Measurements from ENCODE around the gene CGNL1. TPM values are rescaled to one million over a fixed set of nuclear protein-coding genes. Genes with fewer than 3 reads are reported as not detected.
A peak's percentile ranks its signal among the peaks of the same experiment; 100 is the strongest.

Gene CGNL1
- polyA plus RNA-seq, 2 donors, result 6.7 to 16.8 TPM

DNA sequence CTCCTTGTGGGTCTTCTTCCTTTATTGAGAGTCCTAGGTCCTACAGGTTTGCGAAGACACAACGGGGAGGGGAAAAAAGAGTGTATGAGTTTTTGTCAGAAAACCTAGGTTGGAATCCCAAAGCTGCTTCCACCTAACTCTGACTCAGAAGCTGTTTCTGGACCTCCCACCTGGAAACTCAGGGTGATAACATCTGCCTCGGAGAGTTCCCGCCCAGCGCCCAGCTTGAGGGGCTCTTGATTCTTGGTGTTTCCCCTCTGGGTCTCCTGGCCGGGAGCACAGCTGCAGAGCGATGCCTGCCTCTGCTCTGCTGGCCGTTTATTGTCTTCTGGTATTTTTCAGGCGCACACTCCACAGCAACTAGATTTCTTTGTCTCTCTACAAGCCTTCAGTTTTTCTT lies 162.5 kb downstream of the CGNL1 start:
- H3K27me3 ChIP-seq (ENCODE audit: control insufficient read depth in 1 of 2, insufficient read depth in 2 of 2, low read length in 2 of 2), result no peaks in the 10 kb centered on the region
- no peak overlapping the region for H3K27ac ChIP-seq (ENCODE audit: low read depth in 2 of 2, low read length in 1 of 2)
- peaks cover 0 to 2% of the 10 kb centered on the region in 2 donors for H3K4me1 ChIP-seq (ENCODE audit: control insufficient read depth in 2 of 2, insufficient read depth in 2 of 2, low read length in 1 of 2)
- 89% methylated on average over 9 of the region's 9 CpGs for WGBS, 2 donors
- peaks cover 0 to 3% of the 10 kb centered on the region in 2 donors for H3K9me3 ChIP-seq (ENCODE audit: control insufficient read depth in 2 of 2, insufficient read depth in 1 of 2, low read depth in 1 of 2, low read length in 1 of 2)
- H3K4me3 ChIP-seq (ENCODE audit: low read depth in 1 of 2, low read length in 2 of 2), result no peak overlapping the region
- peaks cover 0 to 2% of the 10 kb centered on the region in 2 donors for H3K36me3 ChIP-seq (ENCODE audit: control insufficient read depth in 2 of 2, insufficient read depth in 2 of 2, low read length in 1 of 2)

DNA sequence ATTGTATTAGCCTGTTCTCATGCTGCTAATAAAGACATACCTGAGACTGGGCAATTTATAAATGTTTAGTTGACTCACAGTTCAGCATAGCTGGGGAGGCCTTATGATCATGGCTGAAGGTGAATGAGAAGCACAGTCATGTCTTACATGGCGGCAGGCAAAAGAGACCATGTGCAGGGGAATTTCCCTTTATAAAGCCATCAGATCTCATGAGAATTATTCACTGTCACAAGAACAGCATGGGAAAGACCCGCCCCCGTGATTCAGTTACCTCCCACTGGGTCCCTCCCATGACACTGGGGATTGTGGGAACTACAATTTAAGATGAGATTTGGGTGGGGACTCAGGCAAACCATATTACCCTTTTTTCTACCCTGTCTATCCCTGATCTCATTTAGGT lies 163.9 kb downstream of the CGNL1 start:
- peaks cover 0 to 2% of the 10 kb centered on the region in 2 donors for H3K4me1 ChIP-seq (ENCODE audit: control insufficient read depth in 2 of 2, insufficient read depth in 2 of 2, low read length in 1 of 2)
- WGBS, 2 donors, result 90 to 92% methylated on average over 3 of the region's 3 CpGs
- H3K4me3 ChIP-seq (ENCODE audit: low read depth in 1 of 2, low read length in 2 of 2), result no peak overlapping the region
- no peaks in the 10 kb centered on the region for H3K27me3 ChIP-seq (ENCODE audit: control insufficient read depth in 1 of 2, insufficient read depth in 2 of 2, low read length in 2 of 2)
- H3K27ac ChIP-seq (ENCODE audit: low read depth in 2 of 2, low read length in 1 of 2), result no peak overlapping the region
- peaks cover 0 to 3% of the 10 kb centered on the region in 2 donors for H3K9me3 ChIP-seq (ENCODE audit: control insufficient read depth in 2 of 2, insufficient read depth in 1 of 2, low read depth in 1 of 2, low read length in 1 of 2)
- peaks cover 0 to 2% of the 10 kb centered on the region in 2 donors for H3K36me3 ChIP-seq (ENCODE audit: control insufficient read depth in 2 of 2, insufficient read depth in 2 of 2, low read length in 1 of 2)

DNA sequence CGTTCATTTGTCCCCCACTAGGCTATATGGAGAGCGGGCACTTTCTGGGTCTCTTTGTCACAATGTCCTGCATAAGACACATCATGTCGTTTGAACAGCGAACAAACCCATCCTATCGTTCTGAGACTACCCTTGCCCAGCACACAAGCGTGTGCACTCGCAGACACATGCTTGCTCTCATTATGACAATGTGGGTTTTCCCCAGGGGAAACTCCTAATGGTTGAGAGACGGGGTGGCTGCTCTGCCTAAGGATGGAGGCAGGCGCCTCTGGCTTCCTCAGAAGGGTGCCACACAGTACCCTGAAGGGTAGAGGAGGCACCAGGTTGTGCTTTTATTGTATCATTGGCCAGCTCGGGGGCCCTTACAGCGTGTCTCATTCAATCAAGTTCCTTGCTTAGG lies 164.4 kb downstream of the CGNL1 start:
- H3K27me3 ChIP-seq (ENCODE audit: control insufficient read depth in 1 of 2, insufficient read depth in 2 of 2, low read length in 2 of 2), result no peaks in the 10 kb centered on the region
- peaks cover 0 to 2% of the 10 kb centered on the region in 2 donors for H3K4me1 ChIP-seq (ENCODE audit: control insufficient read depth in 2 of 2, insufficient read depth in 2 of 2, low read length in 1 of 2)
- H3K4me3 ChIP-seq (ENCODE audit: low read depth in 1 of 2, low read length in 2 of 2), result no peak overlapping the region
- peaks cover 0 to 3% of the 10 kb centered on the region in 2 donors for H3K9me3 ChIP-seq (ENCODE audit: control insufficient read depth in 2 of 2, insufficient read depth in 1 of 2, low read depth in 1 of 2, low read length in 1 of 2)
- WGBS, 2 donors, result 76 to 78% methylated on average over 11 of the region's 11 CpGs
- H3K36me3 ChIP-seq (ENCODE audit: control insufficient read depth in 2 of 2, insufficient read depth in 2 of 2, low read length in 1 of 2), result peaks cover 0 to 2% of the 10 kb centered on the region in 2 donors
- peak overlapping the region in 1 of 2 donors; percentile 34 for H3K27ac ChIP-seq (ENCODE audit: low read depth in 2 of 2, low read length in 1 of 2)

DNA sequence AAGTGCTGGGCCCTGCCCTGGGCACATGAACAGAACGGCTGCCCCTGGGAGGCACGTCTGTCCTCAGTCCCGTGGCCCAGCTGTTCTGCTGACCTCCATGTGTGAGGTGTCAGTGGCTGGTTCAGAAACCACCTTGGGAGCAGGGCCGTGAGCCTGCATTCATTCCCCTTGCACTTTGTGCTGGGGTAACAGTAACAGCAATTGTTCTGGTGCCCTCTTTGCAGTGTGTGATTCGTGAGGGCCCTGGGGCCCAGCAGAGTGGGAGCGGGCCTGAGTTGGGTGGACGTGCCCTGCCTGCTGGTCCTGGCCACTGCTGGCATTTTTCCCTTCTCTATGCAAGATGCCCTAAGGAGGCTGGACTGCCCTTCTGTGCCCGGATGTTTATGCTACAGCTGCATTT lies 165.0 kb downstream of the CGNL1 start:
- H3K4me1 ChIP-seq (ENCODE audit: control insufficient read depth in 2 of 2, insufficient read depth in 2 of 2, low read length in 1 of 2), result peaks cover 0 to 2% of the 10 kb centered on the region in 2 donors
- WGBS, 2 donors, result 76 to 88% methylated on average over 8 of the region's 8 CpGs
- peaks cover 0 to 3% of the 10 kb centered on the region in 2 donors for H3K9me3 ChIP-seq (ENCODE audit: control insufficient read depth in 2 of 2, insufficient read depth in 1 of 2, low read depth in 1 of 2, low read length in 1 of 2)
- H3K27ac ChIP-seq (ENCODE audit: low read depth in 2 of 2, low read length in 1 of 2), result peak overlapping the region in 1 of 2 donors; percentile 19
- H3K4me3 ChIP-seq (ENCODE audit: low read depth in 1 of 2, low read length in 2 of 2), result no peak overlapping the region
- H3K27me3 ChIP-seq (ENCODE audit: control insufficient read depth in 1 of 2, insufficient read depth in 2 of 2, low read length in 2 of 2), result no peaks in the 10 kb centered on the region
- peaks cover 2 to 3% of the 10 kb centered on the region in 2 donors for H3K36me3 ChIP-seq (ENCODE audit: control insufficient read depth in 2 of 2, insufficient read depth in 2 of 2, low read length in 1 of 2)

DNA sequence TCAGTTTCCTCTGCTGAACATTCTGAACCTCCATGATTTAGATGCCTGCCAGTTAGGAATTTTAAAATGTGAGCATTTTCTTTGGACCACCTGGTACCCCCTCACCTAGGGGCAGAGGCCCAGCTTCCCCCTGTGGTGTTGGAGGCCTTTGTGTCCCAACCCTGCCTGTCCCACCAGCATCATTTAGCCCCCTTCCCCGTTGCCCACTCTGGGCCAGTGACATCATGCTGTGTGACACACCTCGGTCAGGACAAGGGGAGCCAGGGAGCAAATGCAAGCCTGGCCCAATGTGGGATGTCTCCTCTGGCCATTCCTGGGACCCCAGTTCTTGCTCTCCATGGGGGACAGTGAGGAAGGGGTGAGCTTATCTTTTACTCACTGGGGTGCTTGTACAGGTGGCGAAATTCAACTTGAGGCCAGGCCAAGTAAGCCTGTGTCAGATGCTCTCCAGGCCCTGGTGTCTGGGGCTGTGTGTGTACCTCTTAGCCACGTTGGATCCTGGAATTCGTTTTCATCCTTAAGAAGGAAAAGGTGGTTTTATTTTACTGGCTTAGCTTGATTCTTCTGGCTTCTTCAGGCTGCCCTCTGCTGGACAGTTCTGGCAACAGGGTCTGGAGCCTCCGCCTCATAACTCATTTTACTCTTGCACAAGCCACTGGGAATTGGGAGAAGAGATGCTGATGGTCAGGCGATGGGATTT lies 165.7 kb downstream of the CGNL1 start:
- Histone ChIP-seq H3K27ac (ENCODE audit: low read depth in 2 of 2, low read length in 1 of 2) (no peak overlapping the region), H3K27me3 (ENCODE audit: control insufficient read depth in 1 of 2, insufficient read depth in 2 of 2, low read length in 2 of 2) (no peaks in the 10 kb centered on the region), H3K9me3 (ENCODE audit: control insufficient read depth in 2 of 2, insufficient read depth in 1 of 2, low read depth in 1 of 2, low read length in 1 of 2) (peaks cover 0 to 3% of the 10 kb centered on the region in 2 donors), H3K4me3 (ENCODE audit: low read depth in 1 of 2, low read length in 2 of 2) (no peak overlapping the region), H3K36me3 (ENCODE audit: control insufficient read depth in 2 of 2, insufficient read depth in 2 of 2, low read length in 1 of 2) (peaks cover 2 to 4% of the 10 kb centered on the region in 2 donors), H3K4me1 (ENCODE audit: control insufficient read depth in 2 of 2, insufficient read depth in 2 of 2, low read length in 1 of 2) (peaks cover 0 to 2% of the 10 kb centered on the region in 2 donors)
- WGBS, 2 donors, result 47% methylated on average over 7 of the region's 7 CpGs

DNA sequence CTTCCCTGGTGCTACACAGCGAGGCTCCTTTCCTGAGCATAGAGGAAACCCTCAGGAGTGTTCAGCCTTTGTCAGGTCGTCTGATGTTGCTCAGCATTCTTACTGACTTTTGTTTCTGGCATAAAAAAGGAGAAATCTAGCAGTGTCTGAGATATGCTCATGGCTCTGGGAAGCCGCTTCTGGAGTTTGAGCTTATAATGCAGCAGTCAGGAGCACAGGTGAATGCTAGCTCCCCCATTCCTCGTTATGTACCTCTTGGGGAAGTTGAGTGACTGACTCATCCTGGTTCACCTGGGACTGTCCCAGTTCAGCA lies 166.2 kb downstream of the CGNL1 start:
- peaks cover 0 to 2% of the 10 kb centered on the region in 2 donors for H3K4me1 ChIP-seq (ENCODE audit: control insufficient read depth in 2 of 2, insufficient read depth in 2 of 2, low read length in 1 of 2)
- H3K36me3 ChIP-seq (ENCODE audit: control insufficient read depth in 2 of 2, insufficient read depth in 2 of 2, low read length in 1 of 2), result peaks cover 4 to 5% of the 10 kb centered on the region in 2 donors
- H3K27ac ChIP-seq (ENCODE audit: low read depth in 2 of 2, low read length in 1 of 2), result no peak overlapping the region
- peaks cover 0 to 3% of the 10 kb centered on the region in 2 donors for H3K9me3 ChIP-seq (ENCODE audit: control insufficient read depth in 2 of 2, insufficient read depth in 1 of 2, low read depth in 1 of 2, low read length in 1 of 2)
- H3K4me3 ChIP-seq (ENCODE audit: low read depth in 1 of 2, low read length in 2 of 2), result no peak overlapping the region
- H3K27me3 ChIP-seq (ENCODE audit: control insufficient read depth in 1 of 2, insufficient read depth in 2 of 2, low read length in 2 of 2), result no peaks in the 10 kb centered on the region
- 18 to 43% methylated on average over 4 of the region's 4 CpGs for WGBS, 2 donors

DNA sequence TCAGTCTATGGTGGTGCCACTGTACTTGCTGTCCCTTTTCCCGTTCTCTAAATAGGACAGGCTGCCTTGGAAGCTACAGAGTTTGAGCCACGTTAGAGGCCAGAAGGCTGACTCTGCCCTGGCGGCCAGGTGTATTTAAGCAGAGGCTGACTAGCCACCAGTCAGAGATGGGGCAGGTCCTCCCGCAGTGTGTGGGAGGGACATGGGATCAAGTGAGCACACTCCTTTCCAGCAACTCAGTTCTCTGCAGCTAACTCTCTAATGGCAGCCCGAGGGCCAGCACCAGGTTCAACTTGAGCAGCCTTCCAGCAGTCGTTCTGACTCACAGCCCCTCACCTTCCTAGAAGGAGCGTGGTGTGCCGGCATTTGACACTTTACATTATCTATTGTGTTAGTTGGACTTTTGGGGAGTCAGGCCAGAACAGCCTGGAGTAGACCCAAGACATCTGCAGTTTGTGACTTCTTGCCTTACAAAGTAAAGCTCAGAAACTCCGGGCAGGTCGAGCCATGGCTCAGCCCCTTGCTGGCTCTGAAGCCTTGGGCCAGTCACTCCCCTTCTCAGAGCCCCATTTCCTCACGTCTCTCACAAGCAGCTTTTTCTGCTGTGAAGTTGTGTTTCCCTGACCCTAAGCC lies 168.7 kb downstream of the CGNL1 start:
- H3K4me3 ChIP-seq (ENCODE audit: low read depth in 1 of 2, low read length in 2 of 2), result no peak overlapping the region
- H3K36me3 ChIP-seq (ENCODE audit: control insufficient read depth in 2 of 2, insufficient read depth in 2 of 2, low read length in 1 of 2), result peaks cover 4 to 6% of the 10 kb centered on the region in 2 donors
- H3K9me3 ChIP-seq (ENCODE audit: control insufficient read depth in 2 of 2, insufficient read depth in 1 of 2, low read depth in 1 of 2, low read length in 1 of 2), result peaks cover 0 to 3% of the 10 kb centered on the region in 2 donors
- 81 to 89% methylated on average over 11 of the region's 11 CpGs for WGBS, 2 donors
- no peaks in the 10 kb centered on the region for H3K27me3 ChIP-seq (ENCODE audit: control insufficient read depth in 1 of 2, insufficient read depth in 2 of 2, low read length in 2 of 2)
- no peak overlapping the region for H3K27ac ChIP-seq (ENCODE audit: low read depth in 2 of 2, low read length in 1 of 2)
- peaks cover 0 to 5% of the 10 kb centered on the region in 2 donors for H3K4me1 ChIP-seq (ENCODE audit: control insufficient read depth in 2 of 2, insufficient read depth in 2 of 2, low read length in 1 of 2)

DNA sequence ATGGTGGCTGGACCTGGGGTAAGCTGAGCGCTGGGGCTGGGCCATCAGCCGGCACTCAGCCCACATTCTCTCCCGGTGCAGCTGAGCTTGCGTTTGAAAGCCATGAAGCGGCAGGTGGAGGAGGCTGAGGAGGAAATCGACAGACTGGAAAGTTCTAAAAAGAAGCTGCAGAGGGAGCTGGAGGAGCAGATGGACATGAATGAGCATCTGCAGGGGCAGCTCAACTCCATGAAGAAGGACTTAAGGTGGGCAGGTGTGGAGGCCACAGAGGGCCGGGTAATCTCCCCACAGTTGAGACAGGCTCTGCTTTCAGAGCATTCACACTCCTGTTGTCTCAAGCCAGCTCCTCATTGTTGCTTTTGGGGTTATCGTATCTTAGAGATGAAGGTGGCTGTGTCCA lies 169.7 kb downstream of the CGNL1 start:
- Histone ChIP-seq H3K9me3 (ENCODE audit: control insufficient read depth in 2 of 2, insufficient read depth in 1 of 2, low read depth in 1 of 2, low read length in 1 of 2) (peaks cover 0 to 3% of the 10 kb centered on the region in 2 donors), H3K36me3 (ENCODE audit: control insufficient read depth in 2 of 2, insufficient read depth in 2 of 2, low read length in 1 of 2) (peaks cover 4 to 6% of the 10 kb centered on the region in 2 donors), H3K27me3 (ENCODE audit: control insufficient read depth in 1 of 2, insufficient read depth in 2 of 2, low read length in 2 of 2) (no peaks in the 10 kb centered on the region), H3K27ac (ENCODE audit: low read depth in 2 of 2, low read length in 1 of 2) (no peak overlapping the region), H3K4me1 (ENCODE audit: control insufficient read depth in 2 of 2, insufficient read depth in 2 of 2, low read length in 1 of 2) (peaks cover 0 to 6% of the 10 kb centered on the region in 2 donors), H3K4me3 (ENCODE audit: low read depth in 1 of 2, low read length in 2 of 2) (no peak overlapping the region)
- WGBS, 2 donors, result 92 to 93% methylated on average over 8 of the region's 8 CpGs

DNA sequence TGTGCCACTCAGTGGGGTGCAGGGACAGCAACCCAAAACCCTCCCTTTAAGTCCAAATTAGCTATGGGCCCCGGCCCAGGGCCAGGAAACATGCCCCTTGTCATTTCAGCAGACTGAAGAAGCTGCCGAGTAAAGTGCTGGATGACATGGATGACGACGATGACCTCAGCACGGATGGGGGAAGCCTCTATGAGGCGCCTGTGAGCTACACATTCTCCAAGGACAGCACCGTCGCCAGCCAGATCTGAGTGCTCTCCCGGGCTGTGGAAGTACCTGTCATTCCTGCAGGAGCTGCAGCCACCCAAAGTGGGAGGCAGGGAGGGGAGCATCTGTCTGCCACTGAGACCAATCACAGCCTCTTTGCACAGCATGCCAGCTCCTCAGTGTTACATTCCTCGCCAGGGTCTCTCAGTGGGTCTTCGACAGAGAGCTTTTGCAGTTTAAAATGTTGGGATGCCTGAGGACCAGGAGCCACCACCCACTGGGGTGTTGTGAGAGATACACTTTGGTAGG lies 171.0 kb downstream of the CGNL1 start:
- H3K9me3 ChIP-seq (ENCODE audit: control insufficient read depth in 2 of 2, insufficient read depth in 1 of 2, low read depth in 1 of 2, low read length in 1 of 2), result no peaks in the 10 kb centered on the region
- peaks cover 0 to 8% of the 10 kb centered on the region in 2 donors for H3K4me1 ChIP-seq (ENCODE audit: control insufficient read depth in 2 of 2, insufficient read depth in 2 of 2, low read length in 1 of 2)
- no peak overlapping the region for H3K27ac ChIP-seq (ENCODE audit: low read depth in 2 of 2, low read length in 1 of 2)
- peaks cover 4% of the 10 kb centered on the region in 2 donors for H3K36me3 ChIP-seq (ENCODE audit: control insufficient read depth in 2 of 2, insufficient read depth in 2 of 2, low read length in 1 of 2)
- no peaks in the 10 kb centered on the region for H3K27me3 ChIP-seq (ENCODE audit: control insufficient read depth in 1 of 2, insufficient read depth in 2 of 2, low read length in 2 of 2)
- WGBS, 2 donors, result 84 to 91% methylated on average over 11 of the region's 11 CpGs
- H3K4me3 ChIP-seq (ENCODE audit: low read depth in 1 of 2, low read length in 2 of 2), result no peak overlapping the region

Measured in esophagus (tissue), 2 donors.